GM23248 (cell line): ENCODE measurements around the gene SLC28A3. TPM values are rescaled to one million over a fixed set of nuclear protein-coding genes. Genes with fewer than 3 reads are reported as not detected.

Experiments used
- DNase-seq: peaks from one replicate; pipeline ENCODE4 v3.0.0-alpha.2; 2015
- H2AFZ ChIP-seq: fragments of 200-600 bp; sonication (generic); 2 replicates; pipeline ENCODE4 v1.6.1; 2016; ENCODE audit warnings: antibody characterized with exemption
- H3F3A ChIP-seq: fragments of 200-600 bp; sonication (generic); 2 replicates; pipeline ENCODE4 v1.6.1; 2016; ENCODE audit warnings: mild to moderate bottlenecking, antibody characterized with exemption, mixed run types; ENCODE audit not compliant: insufficient read depth
- H3K27ac ChIP-seq: fragments of 200-600 bp; sonication (generic); 2 replicates; pipeline ENCODE4 v1.5.1; 2016; ENCODE audit warnings: mild to moderate bottlenecking
- H3K27me3 ChIP-seq: fragments of 200-600 bp; sonication (generic); replicated peaks from 2 replicates; pipeline ENCODE4 v1.6.1; 2016; ENCODE audit warnings: mild to moderate bottlenecking; ENCODE audit not compliant: insufficient read depth
- H3K36me3 ChIP-seq: fragments of 200-600 bp; sonication (generic); 2 replicates; pipeline ENCODE4 v1.6.1; 2016; ENCODE audit warnings: low read depth, mild to moderate bottlenecking
- H3K4me1 ChIP-seq: fragments of 200-600 bp; sonication (generic); 2 replicates; pipeline ENCODE4 v1.6.1; 2016; ENCODE audit warnings: mild to moderate bottlenecking; ENCODE audit not compliant: insufficient read depth
- H3K4me2 ChIP-seq: fragments of 200-600 bp; sonication (generic); one replicate; pipeline ENCODE4 v1.6.1; 2016; ENCODE audit warnings: mild to moderate bottlenecking; ENCODE audit not compliant: unreplicated experiment
- H3K4me3 ChIP-seq: fragments of 200-600 bp; sonication (generic); 2 replicates; pipeline ENCODE4 v1.5.1; 2016; ENCODE audit warnings: mild to moderate bottlenecking
- H3K79me2 ChIP-seq: fragments of 200-600 bp; sonication (generic); 2 replicates; pipeline ENCODE4 v1.6.1; 2016; ENCODE audit warnings: mild to moderate bottlenecking; ENCODE audit not compliant: insufficient read depth
- H3K9ac ChIP-seq: fragments of 200-600 bp; sonication (generic); 2 replicates; pipeline ENCODE4 v1.6.1; 2016; ENCODE audit warnings: mild to moderate bottlenecking
- H3K9me2 ChIP-seq: fragments of 200-600 bp; sonication (generic); 2 replicates; pipeline ENCODE4 v1.6.1; 2016; ENCODE audit warnings: mixed run types, mild to moderate bottlenecking, moderate library complexity; ENCODE audit not compliant: insufficient read depth
- H3K9me3 ChIP-seq: fragments of 200-600 bp; sonication (generic); one replicate; pipeline ENCODE4 v1.6.1; 2017; ENCODE audit warnings: low read depth
- H4K20me1 ChIP-seq: fragments of 200-600 bp; sonication (generic); 2 replicates; pipeline ENCODE4 v1.6.0; 2016; ENCODE audit not compliant: insufficient read depth
- EZH2 ChIP-seq: fragments of 200-600 bp; sonication (generic); IDR thresholded peaks from 2 replicates; pipeline ENCODE4 v1.6.1; 2018; ENCODE audit warnings: antibody characterized with exemption, mild to moderate bottlenecking; ENCODE audit not compliant: insufficient read depth, poor library complexity, severe bottlenecking
- EZH2phosphoT487 ChIP-seq: fragments of 200-600 bp; sonication (generic); IDR thresholded peaks from 2 replicates; pipeline ENCODE4 v1.6.1; 2018; ENCODE audit warnings: antibody characterized with exemption, moderate library complexity, mild to moderate bottlenecking, low read depth; ENCODE audit not compliant: insufficient read depth
- WGBS, 2 experiments: methylation state at CpG; one replicate each; pipeline ENCODE4 v1.1.6; 2015 to 2017; ENCODE audit warnings: low lambda C conversion rate in 2 of 2, low coverage in 1 of 2; ENCODE audit errors: missing lambda C conversion rate in 2 of 2; 5-methylcytosine and 5-hydroxymethylcytosine counted together
- in situ Hi-C: fragments of 300-500 bp; cut with MboI; formaldehyde crosslinking; loops from 2 replicates; pipeline ENCODE4 v1.15.0; 2020
- polyA plus RNA-seq: library from polyadenylated mRNA; unstranded; fragments of >200 nt; fragmentation: Nextera tagmentation; extraction: Ambion mirVana; gene quantifications from 2 replicates; pipeline ENCODE4 v1.2.1, GENCODE V29; 2016
- total RNA-seq: library from RNA; depleted of rRNA; stranded (reverse); fragments of >200 nt; shearing (Covaris generic); gene quantifications from 2 replicates; pipeline ENCODE4 v1.2.3, GENCODE V29; 2014

Gene SLC28A3
- total and polyA plus RNA-seq, 2 experiments from 2014 or later, result 0.11 to 0.32 TPM

- in situ Hi-C loops, result no loop called here
- H3K9me2 ChIP-seq, result no peaks in the 10 kb centered on the region
- no peak overlapping the region for H3K4me2 ChIP-seq
- no peaks in the 10 kb centered on the region for H3F3A ChIP-seq
- no peaks in the 10 kb centered on the region for H4K20me1 ChIP-seq
- no peak overlapping the region for H2AFZ ChIP-seq
- H3K9me3 ChIP-seq, result no peaks in the 10 kb centered on the region
- no peak overlapping the region for H3K4me3 ChIP-seq
- TF ChIP-seq EZH2 (no peak), EZH2phosphoT487 (no peak)
- H3K27me3 ChIP-seq, result no peaks in the 10 kb centered on the region
- H3K79me2 ChIP-seq, result no peaks in the 10 kb centered on the region
- H3K4me1 ChIP-seq, result no peaks in the 10 kb centered on the region
- H3K36me3 ChIP-seq, result no peaks in the 10 kb centered on the region
- no peak overlapping the region for H3K9ac ChIP-seq
- DNase-seq, result no peak
- no peak overlapping the region for H3K27ac ChIP-seq
Observed at GRCh38 chr9:84324811-84325210, 15.7 kb downstream of the SLC28A3 start.

GRCh38 chr9:84323858-84324257, 16.7 kb downstream of the SLC28A3 start:
- no peaks in the 10 kb centered on the region for H3F3A ChIP-seq
- no peak overlapping the region for H3K4me3 ChIP-seq
- WGBS, 2 experiments, result 77 to 85% methylated on average over 2 of the region's 2 CpGs
- no peak overlapping the region for H3K4me2 ChIP-seq
- no peak overlapping the region for H3K9ac ChIP-seq
- no peaks in the 10 kb centered on the region for H3K36me3 ChIP-seq
- TF ChIP-seq EZH2 (no peak), EZH2phosphoT487 (no peak)
- no peaks in the 10 kb centered on the region for H3K9me2 ChIP-seq
- H3K79me2 ChIP-seq, result no peaks in the 10 kb centered on the region
- H3K4me1 ChIP-seq, result no peaks in the 10 kb centered on the region
- H3K9me3 ChIP-seq, result no peaks in the 10 kb centered on the region
- H2AFZ ChIP-seq, result no peak overlapping the region
- in situ Hi-C loops, result no loop called here
- no peak for DNase-seq
- H3K27me3 ChIP-seq, result no peaks in the 10 kb centered on the region
- no peaks in the 10 kb centered on the region for H4K20me1 ChIP-seq
- H3K27ac ChIP-seq, result no peak overlapping the region

- no peaks in the 10 kb centered on the region for H4K20me1 ChIP-seq
- in situ Hi-C loops, result no loop called here
- H3K4me2 ChIP-seq, result no peak overlapping the region
- H3K27me3 ChIP-seq, result no peaks in the 10 kb centered on the region
- H3K4me1 ChIP-seq, result peaks cover 4% of the 10 kb centered on the region
- H3K9me2 ChIP-seq, result no peaks in the 10 kb centered on the region
- peak; percentile 47 for DNase-seq
- H3K79me2 ChIP-seq, result no peaks in the 10 kb centered on the region
- no peaks in the 10 kb centered on the region for H3K9me3 ChIP-seq
- no peaks in the 10 kb centered on the region for H3K36me3 ChIP-seq
- 84 to 96% methylated on average over 1 of the region's 1 CpG for WGBS, 2 experiments
- H3K4me3 ChIP-seq, result no peak overlapping the region
- no peak overlapping the region for H2AFZ ChIP-seq
- no peak overlapping the region for H3K27ac ChIP-seq
- H3F3A ChIP-seq, result no peaks in the 10 kb centered on the region
- no peak for TF ChIP-seq EZH2phosphoT487
- no peak for TF ChIP-seq EZH2
- H3K9ac ChIP-seq, result no peak overlapping the region
Observed at GRCh38 chr9:84322828-84323227, 17.7 kb downstream of the SLC28A3 start.

GRCh38 chr9:84320231-84320630, 20.3 kb downstream of the SLC28A3 start:
- DNase-seq, result no peak
- H3K4me2 ChIP-seq, result no peak overlapping the region
- H3K9ac ChIP-seq, result no peak overlapping the region
- 82 to 95% methylated on average over 1 of the region's 1 CpG for WGBS, 2 experiments
- H2AFZ ChIP-seq, result no peak overlapping the region
- no peak overlapping the region for H3K4me3 ChIP-seq
- H3K4me1 ChIP-seq, result peaks cover 4% of the 10 kb centered on the region
- H3F3A ChIP-seq, result no peaks in the 10 kb centered on the region
- H3K27ac ChIP-seq, result no peak overlapping the region
- H3K9me2 ChIP-seq, result no peaks in the 10 kb centered on the region
- no peaks in the 10 kb centered on the region for H3K79me2 ChIP-seq
- H4K20me1 ChIP-seq, result no peaks in the 10 kb centered on the region
- H3K27me3 ChIP-seq, result no peaks in the 10 kb centered on the region
- no peaks in the 10 kb centered on the region for H3K9me3 ChIP-seq
- in situ Hi-C loops, result no loop called here
- TF ChIP-seq EZH2, result no peak
- no peaks in the 10 kb centered on the region for H3K36me3 ChIP-seq

GRCh38 chr9:84319632-84320031, 20.9 kb downstream of the SLC28A3 start:
- Histone ChIP-seq H2AFZ (no peak overlapping the region), H3K4me3 (no peak overlapping the region), H3K79me2 (no peaks in the 10 kb centered on the region), H3K9ac (no peak overlapping the region), H3K27me3 (no peaks in the 10 kb centered on the region), H3K4me2 (no peak overlapping the region), H3K36me3 (no peaks in the 10 kb centered on the region), H3K9me3 (no peaks in the 10 kb centered on the region), H3K9me2 (no peaks in the 10 kb centered on the region), H3K27ac (no peak overlapping the region), H4K20me1 (no peaks in the 10 kb centered on the region), H3K4me1 (peaks cover 4% of the 10 kb centered on the region), H3F3A (no peaks in the 10 kb centered on the region)
- DNase-seq, result no peak
- 73 to 76% methylated on average over 4 of the region's 4 CpGs for WGBS, 2 experiments
- TF ChIP-seq EZH2, result no peak
- no peak for TF ChIP-seq EZH2phosphoT487
- in situ Hi-C loops, result no loop called here
